NCI-H526 (cell line): ENCODE data around the gene KEAP1.
"Not testable (repeated sequence)": the region's sequence is repeated elsewhere in the genome, so short reads cannot be mapped to it uniquely, and the experiment has no call there.

Source experiments
- DNase-seq, 2 experiments: peaks; one replicate each; lab custom pipeline; 2025; lab: John Stamatoyannopoulos, UW

Gene KEAP1

GRCh38 chr19:10499550-10500246 lies 3.5 kb downstream of the KEAP1 start:
- no peak for DNase-seq

GRCh38 chr19:10497371-10497770 lies 5.8 kb downstream of the KEAP1 start:
- no peak for DNase-seq

GRCh38 chr19:10491472-10492047 lies 11.6 kb downstream of the KEAP1 start:
- DNase-seq: no peak

GRCh38 chr19:10486551-10486950 lies 16.6 kb downstream of the KEAP1 start:
- no peak for DNase-seq

- peak; percentile 72 to 86 for DNase-seq
Measured at GRCh38 chr19:10478903-10479384, 24.2 kb downstream of the KEAP1 start.

- DNase-seq: no peak
Measured at GRCh38 chr19:10478476-10478875, 24.7 kb downstream of the KEAP1 start.

- no peak for DNase-seq
Measured at GRCh38 chr19:10474962-10475451, 28.1 kb downstream of the KEAP1 start.

- no peak for DNase-seq
Measured at GRCh38 chr19:10473192-10473591, 30.0 kb downstream of the KEAP1 start.

- peak; percentile 11 to 62 for DNase-seq
Measured at GRCh38 chr19:10471909-10472308, 31.2 kb downstream of the KEAP1 start.

- no peak for DNase-seq
Measured at GRCh38 chr19:10468133-10468532, 35.0 kb downstream of the KEAP1 start.

- no peak for DNase-seq
Measured at GRCh38 chr19:10467104-10467706, 36.0 kb downstream of the KEAP1 start.

GRCh38 chr19:10464456-10464855 lies 38.7 kb downstream of the KEAP1 start:
- DNase-seq: no peak

- no peak for DNase-seq
Measured at GRCh38 chr19:10462557-10462956, 40.6 kb downstream of the KEAP1 start.

GRCh38 chr19:10462042-10462441 lies 41.1 kb downstream of the KEAP1 start:
- not testable (repeated sequence) for DNase-seq

GRCh38 chr19:10461047-10461949 lies 41.9 kb downstream of the KEAP1 start:
- DNase-seq: peak; percentile 60 to 92

- DNase-seq: no peak
Measured at GRCh38 chr19:10460714-10461046, 42.5 kb downstream of the KEAP1 start.

- DNase-seq: not testable (repeated sequence)
Measured at GRCh38 chr19:10458733-10459132, 44.4 kb downstream of the KEAP1 start.

- peak; percentile 11 to 18 for DNase-seq
Measured at GRCh38 chr19:10454267-10454666, 48.9 kb downstream of the KEAP1 start.

GRCh38 chr19:10453852-10454251 lies 49.3 kb downstream of the KEAP1 start:
- no peak for DNase-seq

- no peak for DNase-seq
Measured at GRCh38 chr19:10452726-10453618, 50.2 kb downstream of the KEAP1 start.
